GM12878 (cell line): ENCODE results near the gene SERPINI1. TPM values are rescaled to one million over a fixed set of nuclear protein-coding genes. Genes with fewer than 3 reads are reported as not detected.

ENCODE experiments used
- ATAC-seq: fragments of 200-7000 bp; cut with Tn5 transposase; 3 replicates; pipeline ENCODE4 v1.9.1; 2020; ENCODE audit warnings: mild to moderate bottlenecking, moderate library complexity
- BruUV-seq: library from RNA; stranded (reverse); fragments of 400-500 nt; replicated peaks from 2 replicates; lab custom pipeline; 2021; lab: Mats Ljungman, UMichigan
- CTCF ChIA-PET: fragments of 300-600 bp; sonication (Branson Sonifier 250); formaldehyde crosslinking; extraction: SDS; loops from one replicate; lab custom pipeline; 2021; ENCODE audit warnings: inconsistent platforms; lab: Yijun Ruan, JAX
- POLR2A ChIA-PET: fragments of 350-600 bp; formaldehyde crosslinking; extraction: SDS; loops from one replicate; lab custom pipeline; 2021; ENCODE audit warnings: inconsistent platforms; lab: Charles Lee
- RAD21 ChIA-PET: fragments of 300-600 bp; sonication (Branson Sonifier 250); formaldehyde crosslinking; loops from one replicate; lab custom pipeline; 2023; ENCODE audit warnings: antibody characterized with exemption; ENCODE audit not compliant: unreplicated experiment; lab: Charles Lee
- SMC1A ChIA-PET: fragments of 300-600 bp; sonication (Branson Sonifier 250); formaldehyde crosslinking; loops from one replicate; lab custom pipeline; 2023; ENCODE audit not compliant: unreplicated experiment, uncharacterized antibody; lab: Charles Lee
- DNase-seq: peaks from one replicate; pipeline ENCODE4 v3.0.0-alpha.2; 2011; ENCODE audit warnings: low read depth, low spot score
- FAIRE-seq: peaks from 3 replicates; lab custom pipeline; 2011; peaks lifted over from hg19 to GRCh38; lab: Jason Lieb, UNC
- H2AFZ ChIP-seq: 2 replicates; pipeline ENCODE4 v1.6.0; 2011; ENCODE audit warnings: low read depth, low read length, control low read depth; ENCODE audit not compliant: control insufficient read depth
- H3K27ac ChIP-seq: 2 replicates; pipeline ENCODE4 v1.5.1; 2011; ENCODE audit warnings: control low read depth; ENCODE audit not compliant: control insufficient read depth, insufficient read depth
- H3K27me3 ChIP-seq, 2 experiments: replicated peaks in 1 of 2; 2 replicates each; pipeline versions ENCODE4 v1.6.0 to v1.6.1; 2011; ENCODE audit warnings: low read length in 1 of 2; ENCODE audit not compliant: control insufficient read depth in 2 of 2, insufficient read depth in 2 of 2
- H3K36me3 ChIP-seq, 2 experiments: 2 replicates each; pipeline ENCODE4 v1.5.1; 2011; ENCODE audit warnings: low read length in 1 of 2; ENCODE audit not compliant: control insufficient read depth in 2 of 2, insufficient read depth in 2 of 2
- H3K4me1 ChIP-seq: 2 replicates; pipeline ENCODE4 v1.6.1; 2011; ENCODE audit warnings: mild to moderate bottlenecking, low read length, moderate library complexity, mixed read lengths; ENCODE audit not compliant: control insufficient read depth, insufficient read depth
- H3K4me2 ChIP-seq: 2 replicates; pipeline ENCODE4 v1.6.0; 2011; ENCODE audit warnings: control low read depth; ENCODE audit not compliant: control insufficient read depth, insufficient read depth
- H3K4me3 ChIP-seq: fragments of 200-600 bp; sonication (generic); 2 replicates; pipeline ENCODE4 v1.5.1; 2016
- H3K79me2 ChIP-seq: 2 replicates; pipeline ENCODE4 v1.6.0; 2011; ENCODE audit warnings: low read length; ENCODE audit not compliant: control insufficient read depth, insufficient read depth
- H3K9ac ChIP-seq: 2 replicates; pipeline ENCODE4 v1.8.0; 2011; ENCODE audit warnings: low read length, control low read depth, mixed read lengths; ENCODE audit not compliant: control insufficient read depth, insufficient read depth
- H3K9me3 ChIP-seq: replicated peaks from 3 replicates; pipeline ENCODE4 v1.5.1; 2011; ENCODE audit warnings: mild to moderate bottlenecking, low read length; ENCODE audit not compliant: control insufficient read depth, insufficient read depth
- H4K20me1 ChIP-seq: 2 replicates; pipeline ENCODE4 v1.6.0; 2011; ENCODE audit not compliant: control insufficient read depth, insufficient read depth
- ATF7 ChIP-seq: fragments of 450-650 bp; IDR thresholded peaks from 2 replicates; pipeline ENCODE4 v1.6.1; 2016; ENCODE audit warnings: low read depth, mild to moderate bottlenecking
- CBX3 ChIP-seq: fragments of 200-600 bp; sonication (generic); IDR thresholded peaks from 2 replicates; pipeline ENCODE4 v1.6.1; 2016; ENCODE audit warnings: low read depth, borderline replicate concordance
- CHD4 ChIP-seq: fragments of 200-600 bp; sonication (generic); IDR thresholded peaks from 2 replicates; pipeline ENCODE4 v1.6.1; 2016; ENCODE audit warnings: mild to moderate bottlenecking
- EZH2 ChIP-seq: IDR thresholded peaks from 2 replicates; pipeline ENCODE4 v1.6.1; 2012; ENCODE audit warnings: low read depth, mild to moderate bottlenecking, control low read depth, inconsistent platforms, low read length, borderline replicate concordance; ENCODE audit not compliant: control insufficient read depth
- MYB ChIP-seq: fragments of 150-350 bp; IDR thresholded peaks from 2 replicates; pipeline ENCODE4 v1.6.1; 2014; ENCODE audit warnings: mild to moderate bottlenecking, low read depth, low read length, borderline replicate concordance
- PAX8 ChIP-seq: fragments of 450-650 bp; IDR thresholded peaks from 2 replicates; pipeline ENCODE4 v1.6.1; 2017; ENCODE audit warnings: mild to moderate bottlenecking, moderate library complexity
- POLR2AphosphoS2 ChIP-seq: IDR thresholded peaks from 2 replicates; pipeline ENCODE4 v1.6.1; 2011; ENCODE audit warnings: low read depth, mild to moderate bottlenecking, low read length, improper control_type of control experiment, moderate library complexity
- SMAD5 ChIP-seq: IDR thresholded peaks from 2 replicates; pipeline ENCODE4 v1.6.1; 2016; ENCODE audit warnings: antibody characterized with exemption, low read depth
- SMARCA5 ChIP-seq: fragments of 450-650 bp; IDR thresholded peaks from 2 replicates; pipeline ENCODE4 v1.6.1; 2017; ENCODE audit warnings: mild to moderate bottlenecking
- SUZ12 ChIP-seq: fragments of 200-600 bp; sonication (generic); IDR thresholded peaks from one replicate; pipeline ENCODE4 v1.6.1; 2018; ENCODE audit warnings: antibody characterized with exemption, mild to moderate bottlenecking; ENCODE audit not compliant: unreplicated experiment
- WRNIP1 ChIP-seq: IDR thresholded peaks from 2 replicates; pipeline ENCODE4 v1.6.1; 2011; ENCODE audit warnings: low read depth, low read length, improper control_type of control experiment, borderline replicate concordance
- ZNF687 ChIP-seq: fragments of 450-650 bp; IDR thresholded peaks from 2 replicates; pipeline ENCODE4 v1.6.1; 2017; ENCODE audit warnings: mild to moderate bottlenecking, moderate library complexity
- ZZZ3 ChIP-seq: IDR thresholded peaks from 2 replicates; pipeline ENCODE4 v1.6.1; 2011; ENCODE audit warnings: low read depth; ENCODE audit not compliant: control insufficient read depth, insufficient read length
- WGBS: methylation state at CpG from one replicate; pipeline ENCODE4 v1.1.6; 2016; ENCODE audit warnings: low lambda C conversion rate; ENCODE audit not compliant: insufficient replicate concordance, insufficient coverage; ENCODE audit errors: missing lambda C conversion rate; 5-methylcytosine and 5-hydroxymethylcytosine counted together
- in situ Hi-C: fragments of 300-500 bp; cut with MboI; formaldehyde crosslinking; loops from 9 replicates; pipeline ENCODE4 v1.14.3; 2018; ENCODE audit warnings: mixed read lengths
- intact Hi-C: fragments of 100-400 bp; cut with micrococcal nuclease; formaldehyde crosslinking; loops from one replicate; pipeline ENCODE4 v1.14.2; 2022; ENCODE audit not compliant: unreplicated experiment
- polyA plus RNA-seq, 11 experiments: library from polyadenylated mRNA; depleted of rRNA in 4 of 11; unstranded in 6 of 11; stranded (reverse) in 5 of 11; fragments of >200 nt; fragmentation: Nextera tagmentation in 4 of 11; fragmentation: Illumina TruSeq in 1 of 11; extraction: Ambion mirVana in 4 of 11; extraction: Trizol in 1 of 11; gene quantifications; 1 replicate in 1 of 11; 2 replicates in 10 of 11; pipeline versions ENCODE4 v1.2.1 to v1.2.3, GENCODE V29; 2011 to 2016; ENCODE audit warnings: inconsistent platforms in 2 of 11, missing spikeins in 2 of 11, low read depth in 1 of 11
- total RNA-seq, 4 experiments: library from RNA; depleted of rRNA in 3 of 4; stranded (reverse); fragments of >200 nt in 3 of 4; fragmentation: Illumina TruSeq in 1 of 4; extraction: Trizol in 1 of 4; gene quantifications; 2 replicates each; pipeline versions ENCODE4 v1.2.1 to v1.2.3, GENCODE V29; 2013 to 2021
- TF ChIP-seq, protein P1 (sequence below): IDR thresholded peaks from 2 replicates; pipeline ENCODE4 v1.6.1; 2011; ENCODE audit warnings: borderline replicate concordance, low read depth, mild to moderate bottlenecking, moderate library complexity, low read length; ENCODE audit not compliant: insufficient read depth, poor library complexity, severe bottlenecking

Gene SERPINI1
- total and polyA plus RNA-seq, 10 of the 15 experiments (the other 5 are each of a cell fraction or from before 2014, with no cell fraction given) = 1.5 to 7.6 (median 3.6) TPM

GRCh38 chr3:167858865-167859264 is 123.3 kb downstream of the SERPINI1 start:
- FAIRE-seq (no peak), ATAC-seq (no peak), DNase-seq (no peak)
- H2AFZ ChIP-seq = no peak overlapping the region
- intact Hi-C loops (no loop called here), in situ Hi-C loops (no loop called here)
- H4K20me1 ChIP-seq = no peaks in the 10 kb centered on the region
- no peak overlapping the region for H3K4me2 ChIP-seq
- RAD21 ChIA-PET = no interaction called here
- H3K4me1 ChIP-seq = no peaks in the 10 kb centered on the region
- H3K9ac ChIP-seq = no peak overlapping the region
- no peak overlapping the region for H3K27ac ChIP-seq
- no peaks in the 10 kb centered on the region for H3K79me2 ChIP-seq
- CTCF ChIA-PET = interaction anchor here (0.5 to 1.2 kb wide), 2 partner anchors 293 to 478 kb away, joined by 3 to 5 read pairs; partner anchors contain the start of gene ZBBX
- no TSS peak for BruUV-seq
- H3K9me3 ChIP-seq = no peaks in the 10 kb centered on the region
- H3K27me3 ChIP-seq = no peaks in the 10 kb centered on the region
- TF ChIP-seq SUZ12 (no peak), MYB (no peak), ZNF687 (no peak), ZZZ3 (no peak), SMARCA5 (no peak), CBX3 (no peak), CHD4 (no peak), EZH2 (no peak), WRNIP1 (no peak), SMAD5 (no peak), ATF7 (no peak), POLR2AphosphoS2 (no peak), PAX8 (no peak)
- TF ChIP-seq, protein P1, sequence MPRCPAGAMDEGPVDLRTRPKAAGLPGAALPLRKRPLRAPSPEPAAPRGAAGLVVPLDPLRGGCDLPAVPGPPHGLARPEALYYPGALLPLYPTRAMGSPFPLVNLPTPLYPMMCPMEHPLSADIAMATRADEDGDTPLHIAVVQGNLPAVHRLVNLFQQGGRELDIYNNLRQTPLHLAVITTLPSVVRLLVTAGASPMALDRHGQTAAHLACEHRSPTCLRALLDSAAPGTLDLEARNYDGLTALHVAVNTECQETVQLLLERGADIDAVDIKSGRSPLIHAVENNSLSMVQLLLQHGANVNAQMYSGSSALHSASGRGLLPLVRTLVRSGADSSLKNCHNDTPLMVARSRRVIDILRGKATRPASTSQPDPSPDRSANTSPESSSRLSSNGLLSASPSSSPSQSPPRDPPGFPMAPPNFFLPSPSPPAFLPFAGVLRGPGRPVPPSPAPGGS = no peak
- H3K36me3 ChIP-seq = no peaks in the 10 kb centered on the region
- SMC1A ChIA-PET = interaction anchor here (0.7 to 1.0 kb wide), 2 partner anchors 61 to 96 kb away, joined by 3 to 5 read pairs; no protein-coding TSS in a partner anchor
- H3K4me3 ChIP-seq = no peak overlapping the region
- POLR2A ChIA-PET = no interaction called here
- WGBS = 48% methylated on average over 2 of the region's 2 CpGs
